IMR-90 (cell line): ENCODE data around the gene MAP6.

Source experiments
- BHLHE40 ChIP-seq: fragments of 150-350 bp; IDR thresholded peaks from 2 replicates; pipeline ENCODE4 v1.6.1; 2016; ENCODE audit warnings: mild to moderate bottlenecking, low read depth, low read length
- CEBPB ChIP-seq: IDR thresholded peaks from 2 replicates; pipeline ENCODE4 v1.6.1; 2012; ENCODE audit warnings: low read depth, low read length, improper control_type of control experiment
- MAFK ChIP-seq: IDR thresholded peaks from 2 replicates; pipeline ENCODE4 v1.6.1; 2012; ENCODE audit warnings: low read depth, low read length, improper control_type of control experiment
- MAZ ChIP-seq: IDR thresholded peaks from 2 replicates; pipeline ENCODE4 v1.6.1; 2012; ENCODE audit warnings: low read depth, mild to moderate bottlenecking, low read length, improper control_type of control experiment, moderate library complexity, borderline replicate concordance
- MXI1 ChIP-seq: IDR thresholded peaks from 2 replicates; pipeline ENCODE4 v1.6.1; 2012; ENCODE audit warnings: low read depth, mild to moderate bottlenecking, low read length, moderate library complexity, borderline replicate concordance
- POLR2A ChIP-seq: IDR thresholded peaks from 2 replicates; pipeline ENCODE4 v1.6.1; 2012; ENCODE audit warnings: mild to moderate bottlenecking, low read depth, low read length
- RAD21 ChIP-seq: IDR thresholded peaks from 2 replicates; pipeline ENCODE4 v1.6.1; 2012; ENCODE audit warnings: low read length, improper control_type of control experiment
- RFX5 ChIP-seq: IDR thresholded peaks from 2 replicates; pipeline ENCODE4 v1.8.0; 2012; ENCODE audit warnings: low read depth, mild to moderate bottlenecking, low read length, moderate library complexity
- SMC3 ChIP-seq: fragments of 150-350 bp; IDR thresholded peaks from 2 replicates; pipeline ENCODE4 v1.6.1; 2016; ENCODE audit warnings: low read depth, mild to moderate bottlenecking, antibody characterized with exemption, low read length, moderate library complexity
- TF ChIP-seq, protein P1 (sequence below): conservative IDR thresholded peaks from 2 replicates; pipeline ENCODE4 v1.5.1; 2012; ENCODE audit warnings: mild to moderate bottlenecking, low read depth, low read length, improper control_type of control experiment
- TF ChIP-seq, protein P2 (sequence below): fragments of 150-350 bp; IDR thresholded peaks from 2 replicates; pipeline ENCODE4 v1.6.1; 2017; ENCODE audit warnings: mild to moderate bottlenecking, antibody characterized with exemption, low read length, low read depth

DNA sequence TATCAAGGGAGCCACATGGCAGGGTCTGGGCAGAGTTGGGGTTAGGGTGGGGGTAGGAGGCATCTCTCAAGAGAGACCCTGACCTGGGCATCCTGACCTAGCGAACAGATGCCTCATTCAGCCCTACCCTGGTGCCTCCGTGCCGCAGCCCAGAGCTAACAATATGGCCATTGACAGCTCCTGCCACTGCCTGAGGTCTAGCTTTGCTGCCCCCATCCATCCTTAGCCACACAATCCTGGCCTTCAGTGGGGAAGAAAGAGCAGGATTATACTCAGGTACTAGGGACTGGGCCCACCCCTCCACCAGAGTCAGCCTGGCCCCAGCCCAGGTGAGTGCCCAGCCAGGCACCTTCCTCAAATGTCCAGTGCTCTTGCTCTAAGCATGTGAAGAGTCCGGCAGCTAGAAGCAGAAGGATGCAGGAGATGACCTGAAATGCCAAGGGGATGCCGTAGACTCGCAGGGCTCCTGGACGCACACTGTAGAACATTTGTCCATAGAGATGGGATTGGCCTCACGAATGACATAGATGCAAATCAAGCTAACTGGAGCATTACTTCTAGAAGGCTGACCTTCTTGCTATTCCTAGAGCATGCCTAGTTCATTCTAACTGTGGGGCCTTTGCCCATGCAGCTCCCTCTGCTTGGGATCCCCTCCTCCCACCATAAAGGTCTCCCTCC lies 120.1 kb downstream of the MAP6 start:
- TF ChIP-seq, protein P1, sequence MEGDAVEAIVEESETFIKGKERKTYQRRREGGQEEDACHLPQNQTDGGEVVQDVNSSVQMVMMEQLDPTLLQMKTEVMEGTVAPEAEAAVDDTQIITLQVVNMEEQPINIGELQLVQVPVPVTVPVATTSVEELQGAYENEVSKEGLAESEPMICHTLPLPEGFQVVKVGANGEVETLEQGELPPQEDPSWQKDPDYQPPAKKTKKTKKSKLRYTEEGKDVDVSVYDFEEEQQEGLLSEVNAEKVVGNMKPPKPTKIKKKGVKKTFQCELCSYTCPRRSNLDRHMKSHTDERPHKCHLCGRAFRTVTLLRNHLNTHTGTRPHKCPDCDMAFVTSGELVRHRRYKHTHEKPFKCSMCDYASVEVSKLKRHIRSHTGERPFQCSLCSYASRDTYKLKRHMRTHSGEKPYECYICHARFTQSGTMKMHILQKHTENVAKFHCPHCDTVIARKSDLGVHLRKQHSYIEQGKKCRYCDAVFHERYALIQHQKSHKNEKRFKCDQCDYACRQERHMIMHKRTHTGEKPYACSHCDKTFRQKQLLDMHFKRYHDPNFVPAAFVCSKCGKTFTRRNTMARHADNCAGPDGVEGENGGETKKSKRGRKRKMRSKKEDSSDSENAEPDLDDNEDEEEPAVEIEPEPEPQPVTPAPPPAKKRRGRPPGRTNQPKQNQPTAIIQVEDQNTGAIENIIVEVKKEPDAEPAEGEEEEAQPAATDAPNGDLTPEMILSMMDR, result no peak
- no peak for TF ChIP-seq POLR2A
- no peak for TF ChIP-seq MAZ
- TF ChIP-seq, protein P2, sequence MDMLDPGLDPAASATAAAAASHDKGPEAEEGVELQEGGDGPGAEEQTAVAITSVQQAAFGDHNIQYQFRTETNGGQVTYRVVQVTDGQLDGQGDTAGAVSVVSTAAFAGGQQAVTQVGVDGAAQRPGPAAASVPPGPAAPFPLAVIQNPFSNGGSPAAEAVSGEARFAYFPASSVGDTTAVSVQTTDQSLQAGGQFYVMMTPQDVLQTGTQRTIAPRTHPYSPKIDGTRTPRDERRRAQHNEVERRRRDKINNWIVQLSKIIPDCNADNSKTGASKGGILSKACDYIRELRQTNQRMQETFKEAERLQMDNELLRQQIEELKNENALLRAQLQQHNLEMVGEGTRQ, result no peak
- no peak for TF ChIP-seq MXI1
- TF ChIP-seq MAFK, result no peak
- TF ChIP-seq RFX5, result no peak
- no peak for TF ChIP-seq BHLHE40
- no peak for TF ChIP-seq RAD21
- no peak for TF ChIP-seq CEBPB
- TF ChIP-seq SMC3, result no peak
